Cortex of kidney (tissue), 1 donor: ENCODE measurements around the gene MCM10.

Source experiments
- DNase-seq: peaks from one replicate; lab custom pipeline; 2025; lab: John Stamatoyannopoulos, UW

The MCM10 gene

DNA sequence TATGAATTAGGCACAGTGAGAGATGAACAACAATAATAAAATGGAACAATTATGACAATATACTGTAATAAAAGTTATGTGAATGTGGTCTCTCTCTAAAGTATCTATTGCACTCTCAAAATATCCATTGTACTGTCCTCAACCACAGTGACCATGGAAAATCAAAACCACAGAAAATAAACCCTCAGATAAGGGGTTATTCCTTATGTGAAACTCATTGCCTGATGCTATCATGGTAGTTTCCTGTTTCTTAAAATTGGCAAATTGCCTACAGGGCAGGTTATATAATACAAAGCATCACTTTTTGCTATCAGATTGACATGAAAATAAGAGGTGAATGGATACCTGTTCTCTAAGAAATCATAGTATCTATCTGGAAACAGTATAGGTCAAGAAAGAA is 3.8 kb downstream of the MCM10 start:
- DNase-seq, result no peak

DNA sequence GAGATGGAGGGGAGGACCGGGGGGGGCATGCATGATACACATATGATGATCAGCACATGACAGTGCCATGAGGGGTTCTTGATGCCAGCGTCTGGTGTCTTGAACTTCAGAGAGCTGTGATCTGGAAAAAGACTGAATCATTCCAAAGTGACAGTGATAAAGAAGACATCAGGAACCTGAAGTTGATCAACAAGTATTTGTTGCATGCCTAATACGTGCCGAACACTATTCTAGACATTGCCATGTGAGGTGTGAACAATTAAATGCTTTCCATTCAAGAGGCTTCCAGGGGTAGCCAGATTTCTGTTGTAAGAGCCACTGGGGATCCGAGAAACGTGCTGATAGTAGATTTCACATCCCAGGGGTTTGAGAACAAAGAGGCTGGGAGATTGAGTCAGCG is 6.2 kb downstream of the MCM10 start:
- DNase-seq, result no peak

DNA sequence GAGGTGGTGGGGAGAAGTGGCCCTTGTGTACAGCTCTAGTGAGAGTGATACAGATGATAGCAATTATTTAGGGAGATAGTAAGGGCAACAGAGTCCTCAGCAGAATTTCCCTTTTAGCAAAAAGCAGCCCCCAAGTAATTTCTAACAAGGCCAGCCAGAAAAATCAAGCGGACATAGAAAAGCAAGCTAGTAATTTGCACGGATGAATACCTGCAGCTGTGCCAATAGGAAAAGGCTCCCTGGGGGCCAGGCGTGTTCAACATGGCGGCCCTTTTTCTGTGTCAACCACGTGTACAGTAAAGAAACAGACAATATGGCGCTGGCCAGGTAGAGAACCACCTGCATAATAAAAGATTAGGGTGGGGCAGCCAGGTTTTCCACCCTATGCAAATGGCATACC is 7.4 kb downstream of the MCM10 start:
- DNase-seq, result no peak

DNA sequence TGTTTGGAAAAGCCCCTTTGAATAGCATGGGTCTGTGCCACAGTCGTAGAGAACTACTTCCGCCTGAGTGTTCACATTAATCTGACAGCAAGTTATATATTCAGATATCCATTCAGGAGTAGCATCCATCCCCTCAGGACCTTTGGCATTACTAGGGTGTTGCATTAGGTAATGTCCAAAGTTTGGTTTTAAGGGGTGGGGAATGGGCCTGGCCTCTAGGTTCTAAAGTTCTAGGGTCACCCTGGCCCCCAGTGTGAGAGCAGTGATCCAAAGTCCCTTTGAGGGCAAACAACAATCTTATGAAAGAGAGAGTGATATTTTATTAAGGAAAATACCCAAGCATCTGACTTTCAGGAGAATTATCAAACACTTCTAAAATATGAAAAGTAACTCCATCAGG is 12.3 kb downstream of the MCM10 start:
- DNase-seq, result no peak

DNA sequence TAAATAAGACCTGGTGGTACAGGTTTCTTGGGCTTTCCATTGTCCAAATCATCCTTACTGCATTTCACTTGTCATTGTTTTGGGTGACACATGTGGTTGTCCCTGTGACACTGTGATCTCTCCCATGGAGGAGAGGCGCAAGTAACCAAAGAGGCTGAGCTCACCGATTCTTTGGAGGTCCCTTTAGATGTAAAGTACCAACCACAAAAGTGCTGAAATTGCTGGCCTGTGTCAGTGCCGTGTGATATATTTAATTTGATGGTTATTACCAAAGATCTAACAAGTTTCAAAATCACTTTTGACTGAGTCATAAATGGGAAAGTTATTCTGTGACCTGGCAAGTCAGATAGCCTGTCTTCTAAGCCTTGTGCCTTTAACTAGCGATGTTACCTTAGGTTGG is 19.4 kb downstream of the MCM10 start:
- DNase-seq, result no peak

DNA sequence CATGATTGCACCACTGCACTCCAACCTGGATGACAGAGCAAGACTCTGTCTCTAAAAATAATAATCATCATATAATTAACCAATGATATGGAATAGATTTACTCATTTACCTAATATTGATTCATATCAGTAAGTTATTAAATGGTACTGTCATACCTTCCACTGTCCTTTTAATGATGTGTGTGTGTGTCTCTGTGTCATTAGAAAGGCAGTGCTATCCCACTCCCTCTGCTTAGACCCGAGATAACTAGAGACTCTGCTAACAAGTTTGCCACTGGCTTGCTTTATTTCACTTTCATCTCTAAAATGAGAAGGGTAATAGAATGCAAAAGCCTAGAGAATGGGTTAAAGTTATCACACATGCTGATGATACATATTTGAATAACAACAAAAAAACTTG is 21.1 kb downstream of the MCM10 start:
- no peak for DNase-seq

DNA sequence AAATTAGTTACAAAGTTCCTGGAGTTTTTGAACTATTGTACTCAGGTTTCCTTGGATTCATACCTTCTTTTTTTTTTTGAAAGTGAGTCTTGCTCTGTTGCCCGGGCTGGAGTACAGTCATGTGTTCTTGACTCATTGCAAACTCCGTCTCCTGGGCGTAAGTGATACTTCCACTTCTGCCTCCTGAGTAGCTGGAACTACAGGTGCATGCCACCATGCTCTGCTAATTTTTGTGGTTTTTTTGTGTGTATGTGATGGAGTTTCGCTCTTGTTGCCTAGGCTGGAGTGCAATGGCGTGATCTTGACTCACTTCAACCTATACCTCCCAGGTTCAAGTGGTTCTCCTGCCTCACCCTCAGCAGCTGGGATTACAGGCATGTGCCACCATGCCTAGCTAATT is 22.3 kb downstream of the MCM10 start:
- DNase-seq, result no peak

DNA sequence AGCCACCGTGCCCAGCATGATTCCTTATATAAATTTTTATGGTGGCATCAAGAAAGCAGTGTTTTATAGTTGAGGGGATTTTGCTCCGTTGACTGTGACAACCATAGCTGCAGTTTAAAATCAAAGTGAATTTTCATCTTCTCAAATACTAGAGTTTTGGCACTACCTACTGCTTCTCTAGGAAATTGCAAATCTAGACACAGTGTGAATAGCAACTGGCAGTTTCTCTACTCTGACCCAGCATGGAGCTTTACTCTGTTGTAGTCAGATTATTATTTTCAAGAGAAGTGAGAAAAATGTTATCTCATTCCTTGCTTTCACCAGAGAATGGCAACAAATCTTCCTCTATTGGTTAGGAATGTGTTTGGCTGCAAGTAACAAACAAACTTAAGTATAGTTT is 22.9 kb downstream of the MCM10 start:
- no peak for DNase-seq

DNA sequence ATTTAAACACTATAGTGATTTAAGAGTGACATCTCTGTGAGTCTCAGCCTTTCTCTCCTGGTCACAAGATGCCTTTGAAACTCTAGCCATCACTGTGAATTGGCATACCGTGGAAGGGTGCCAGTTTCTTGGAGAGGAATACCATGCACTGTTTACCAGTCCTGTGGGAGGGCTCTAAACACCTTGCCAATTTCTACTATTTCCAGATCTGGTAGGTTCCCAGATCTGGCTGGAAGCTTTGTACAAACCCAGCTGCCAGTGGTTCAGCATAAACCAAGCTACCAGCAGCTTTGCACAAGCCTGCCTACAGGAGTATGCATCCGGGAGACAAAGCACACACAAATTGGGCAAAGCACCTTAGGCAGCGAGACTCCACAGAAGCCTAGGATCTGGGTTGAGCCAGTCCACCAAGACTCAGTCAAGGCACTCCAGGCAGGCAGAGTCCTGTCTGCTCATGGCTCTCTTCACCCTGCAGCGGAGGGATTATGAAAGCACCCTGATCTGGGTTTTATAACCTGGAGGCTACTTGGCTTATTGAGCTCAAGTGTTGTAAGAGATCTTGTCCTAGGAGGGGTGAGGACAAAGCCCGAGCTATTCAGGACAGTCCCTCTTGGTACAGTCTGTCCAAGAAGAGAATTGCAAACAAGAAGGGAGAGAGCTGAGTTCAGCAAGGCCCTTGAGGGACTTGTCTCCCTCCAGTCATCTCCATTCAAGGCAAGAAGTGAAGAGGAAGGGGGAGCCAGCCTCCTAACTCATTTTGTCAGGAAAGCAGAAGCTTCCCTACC is 23.6 kb downstream of the MCM10 start:
- no peak for DNase-seq

DNA sequence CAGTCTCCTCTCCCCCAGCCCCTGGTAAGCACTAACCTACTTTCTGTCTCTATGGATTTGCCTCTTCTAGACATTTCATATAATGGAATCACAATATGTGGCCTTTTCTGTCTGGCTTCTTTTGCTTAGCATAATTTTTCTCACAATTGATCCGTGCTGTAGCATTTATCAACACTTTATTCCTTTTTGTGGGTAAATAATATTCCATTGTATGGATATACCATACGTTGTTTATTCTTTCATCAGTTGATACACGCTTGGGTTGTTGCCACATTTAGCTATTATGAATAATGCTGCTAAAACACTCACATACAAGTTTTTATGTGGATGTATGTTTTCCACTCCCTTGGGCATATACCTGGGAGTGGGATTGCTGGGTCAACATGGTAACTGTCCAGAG is 25.8 kb downstream of the MCM10 start:
- DNase-seq, result no peak

DNA sequence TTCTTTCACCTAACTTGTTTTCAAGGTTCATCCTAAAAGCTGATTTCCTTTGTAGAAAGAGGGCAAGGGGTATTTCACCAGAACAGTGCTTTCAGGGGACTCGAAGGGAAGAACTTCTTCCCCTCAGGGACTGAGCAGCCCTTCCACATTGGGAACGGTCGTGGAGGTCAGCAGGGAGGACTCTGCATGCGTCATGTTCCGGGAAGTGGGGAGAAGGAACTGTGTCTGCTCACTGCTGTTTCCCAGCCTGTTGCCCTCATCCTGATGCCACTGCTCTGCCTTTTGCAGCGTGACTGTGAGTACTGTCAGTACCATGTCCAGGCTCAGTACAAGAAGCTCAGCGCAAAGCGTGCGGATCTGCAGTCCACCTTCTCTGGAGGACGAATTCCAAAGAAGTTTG is 27.2 kb downstream of the MCM10 start:
- DNase-seq, result no peak

DNA sequence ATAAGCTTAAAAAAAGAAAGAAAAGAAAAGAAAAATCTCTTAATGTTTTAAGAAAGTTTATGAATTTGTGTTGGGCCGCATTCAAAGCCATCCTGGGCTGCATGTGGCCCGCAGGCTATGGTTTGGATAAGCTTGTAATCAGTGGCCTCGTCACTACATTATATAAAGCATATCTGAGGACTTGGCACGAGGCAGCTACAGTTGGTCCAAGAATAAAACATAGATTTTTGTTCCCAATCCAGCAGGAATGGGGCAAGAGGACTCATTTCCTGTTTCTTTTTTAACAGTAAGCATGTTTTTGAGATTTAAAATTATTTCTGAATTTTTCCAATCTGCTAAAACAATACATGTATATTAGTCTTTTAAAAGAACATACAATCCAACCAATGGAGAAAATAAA is 28.6 kb downstream of the MCM10 start:
- DNase-seq, result no peak

DNA sequence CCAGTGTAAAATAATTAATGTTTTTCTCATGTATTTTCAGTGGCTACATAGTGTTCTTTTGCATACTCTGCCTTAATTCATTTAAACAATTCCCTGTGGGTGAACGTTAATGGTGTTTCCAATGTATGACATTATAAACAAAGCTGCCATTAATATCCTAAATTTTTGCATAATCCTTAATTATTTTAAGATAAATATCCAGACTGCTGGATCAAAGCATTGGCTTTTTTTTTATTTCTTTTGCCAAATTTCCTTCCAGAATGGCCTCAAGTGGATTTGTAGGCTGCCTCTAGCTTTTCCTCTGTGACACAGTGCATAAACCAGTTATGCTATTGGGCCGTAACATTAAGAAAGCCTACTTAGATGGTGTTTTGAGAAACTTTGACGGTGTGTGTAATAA is 29.5 kb downstream of the MCM10 start:
- no peak for DNase-seq

DNA sequence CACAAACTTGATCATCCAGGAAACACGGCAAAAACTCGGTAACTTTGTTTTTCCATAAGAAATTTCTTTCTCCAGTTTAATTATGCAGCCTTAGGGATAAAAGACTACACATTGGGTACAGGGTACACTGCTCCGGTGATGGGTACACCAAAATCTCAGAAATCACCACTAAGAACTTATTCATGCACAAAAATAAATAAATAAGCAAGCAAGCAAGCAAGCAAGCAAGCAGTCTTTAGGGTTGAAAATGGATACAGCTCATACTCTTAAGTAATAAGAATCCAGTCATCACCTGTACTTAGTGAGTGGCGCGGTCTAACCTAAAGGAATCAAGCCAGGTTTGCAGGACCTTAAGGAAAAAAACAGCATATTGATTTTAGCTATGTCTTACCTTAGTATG is 30.0 kb downstream of the MCM10 start:
- DNase-seq, result no peak

DNA sequence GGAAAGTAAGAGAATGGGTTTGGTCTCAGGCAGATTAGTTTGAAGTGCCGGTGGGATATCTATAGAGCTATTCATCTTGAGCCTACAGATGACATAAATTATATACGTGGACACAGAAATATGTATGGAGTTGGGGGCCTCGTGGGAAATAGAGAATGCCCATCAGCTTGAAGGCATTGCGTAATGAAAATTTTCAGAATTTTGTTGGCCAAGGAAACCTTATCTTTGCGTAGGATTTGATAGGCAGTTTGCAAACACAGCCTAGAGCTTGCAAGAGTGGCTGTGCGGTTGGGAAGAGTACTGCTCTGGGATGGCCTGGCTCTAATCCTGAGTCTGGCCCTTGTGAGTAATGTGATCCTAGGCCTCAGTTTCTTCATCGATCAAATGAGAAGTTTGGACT is 32.3 kb downstream of the MCM10 start:
- DNase-seq, result no peak

DNA sequence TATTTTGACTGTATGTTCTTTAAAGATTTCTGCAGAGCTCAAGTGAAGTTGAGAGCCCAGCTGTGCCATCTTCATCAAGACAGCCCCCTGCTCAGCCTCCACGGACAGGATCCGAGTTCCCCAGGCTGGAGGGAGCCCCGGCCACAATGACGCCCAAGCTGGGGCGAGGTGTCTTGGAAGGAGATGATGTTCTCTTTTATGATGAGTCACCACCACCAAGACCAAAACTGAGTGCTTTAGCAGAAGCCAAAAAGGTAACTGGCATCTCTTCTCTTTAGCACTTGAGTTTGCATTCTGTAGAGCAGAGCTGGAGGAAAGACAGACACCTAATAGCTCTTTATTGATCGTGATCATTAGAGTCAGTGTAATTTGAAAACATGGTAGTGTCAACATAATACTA is 33.7 kb downstream of the MCM10 start:
- no peak for DNase-seq

DNA sequence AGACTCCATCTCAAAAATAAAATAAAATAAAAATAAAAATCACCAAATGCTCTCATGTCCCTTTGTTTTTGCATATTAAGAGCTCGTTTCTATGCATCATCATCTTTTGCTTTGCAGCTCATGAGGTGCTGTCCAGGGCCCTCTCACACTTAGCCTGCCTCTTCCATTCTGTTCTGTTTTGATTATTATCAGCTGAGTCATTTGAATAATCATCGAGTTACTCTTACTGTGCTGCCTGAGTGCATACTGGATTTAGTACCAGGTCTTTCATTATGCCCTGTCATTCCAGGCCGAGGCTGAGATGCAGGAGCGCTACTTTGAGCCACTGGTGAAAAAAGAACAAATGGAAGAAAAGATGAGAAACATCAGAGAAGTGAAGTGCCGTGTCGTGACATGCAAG is 39.8 kb downstream of the MCM10 start:
- no peak for DNase-seq

DNA sequence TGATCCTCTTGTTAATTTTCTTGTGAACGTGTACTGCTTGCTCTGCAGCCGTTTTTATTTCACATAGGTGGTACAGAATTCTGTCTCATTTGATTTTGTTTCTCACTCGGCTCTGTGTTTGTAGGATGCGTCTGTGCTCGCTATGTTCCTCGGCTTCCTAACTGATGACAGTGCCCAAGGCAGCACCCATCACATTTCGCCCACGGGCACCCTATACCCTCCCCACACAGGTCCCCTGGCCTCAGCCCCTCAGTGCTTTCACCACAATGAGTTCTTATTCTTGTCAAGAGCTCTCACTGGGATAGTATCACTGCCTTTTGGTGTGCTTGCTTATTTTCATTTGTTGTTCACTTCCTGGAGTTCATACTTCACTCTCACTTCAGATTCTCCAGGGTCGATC is 44.7 kb downstream of the MCM10 start:
- no peak for DNase-seq

DNA sequence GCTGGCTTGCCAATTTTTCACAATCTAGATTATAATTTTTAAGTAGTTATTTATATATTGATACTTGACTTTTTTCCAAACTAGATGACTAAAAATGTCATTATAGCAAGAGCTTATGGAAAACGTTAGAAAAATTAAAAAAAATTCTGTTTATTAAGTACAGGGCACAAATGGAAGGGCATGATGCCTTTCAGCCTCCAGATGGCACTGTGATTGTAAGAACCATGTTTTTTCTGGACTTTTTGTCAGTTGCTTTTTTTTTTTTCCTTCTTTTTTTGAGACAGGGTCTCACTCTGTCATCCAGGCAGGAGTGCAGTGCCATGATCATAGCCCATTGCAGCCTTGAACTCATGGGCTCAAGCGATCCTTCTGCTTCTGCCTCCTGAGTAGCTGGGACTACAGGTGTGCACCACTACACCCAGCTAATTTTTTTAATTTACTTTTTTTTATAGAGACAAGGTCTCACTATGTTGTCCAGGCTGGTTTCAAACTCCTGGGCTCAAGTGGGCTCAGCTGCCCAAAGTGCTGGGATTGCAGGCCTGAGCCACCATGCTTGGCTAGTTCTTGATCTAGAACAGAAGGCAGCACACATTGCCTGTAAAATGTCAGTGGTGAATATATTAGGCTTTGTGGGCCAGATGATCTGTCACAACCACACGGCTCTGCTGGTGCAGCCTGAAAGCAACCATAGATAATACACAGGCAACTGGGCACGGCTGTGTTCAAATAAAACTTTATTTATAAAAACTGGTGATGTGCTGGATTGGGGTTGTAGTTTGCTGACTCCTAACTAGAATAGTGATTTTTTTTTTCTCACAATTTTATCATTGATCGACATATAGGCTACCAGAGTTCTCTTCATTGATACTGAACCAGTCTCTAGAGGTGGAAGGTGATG is 45.4 kb downstream of the MCM10 start:
- no peak for DNase-seq

DNA sequence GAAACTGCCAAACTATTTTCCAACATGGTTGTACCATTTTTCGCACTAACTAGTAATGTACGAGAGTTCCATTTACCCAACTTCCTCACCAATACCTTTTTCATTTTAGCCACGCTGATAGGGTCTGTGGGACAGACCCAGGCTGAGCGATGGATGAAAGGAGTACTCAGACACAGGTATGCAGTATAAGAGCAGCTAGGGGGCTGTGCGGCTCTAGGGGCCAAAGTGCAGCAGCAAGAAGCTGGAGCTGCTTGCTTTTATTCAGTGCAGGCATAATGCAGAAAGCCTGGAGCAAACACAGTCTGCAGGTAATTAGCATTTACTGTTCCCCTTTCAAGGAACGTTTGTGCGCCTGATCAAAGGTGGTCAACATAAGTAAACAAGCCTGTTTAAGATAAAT is 51.8 kb downstream of the MCM10 start:
- DNase-seq, result no peak

DNA sequence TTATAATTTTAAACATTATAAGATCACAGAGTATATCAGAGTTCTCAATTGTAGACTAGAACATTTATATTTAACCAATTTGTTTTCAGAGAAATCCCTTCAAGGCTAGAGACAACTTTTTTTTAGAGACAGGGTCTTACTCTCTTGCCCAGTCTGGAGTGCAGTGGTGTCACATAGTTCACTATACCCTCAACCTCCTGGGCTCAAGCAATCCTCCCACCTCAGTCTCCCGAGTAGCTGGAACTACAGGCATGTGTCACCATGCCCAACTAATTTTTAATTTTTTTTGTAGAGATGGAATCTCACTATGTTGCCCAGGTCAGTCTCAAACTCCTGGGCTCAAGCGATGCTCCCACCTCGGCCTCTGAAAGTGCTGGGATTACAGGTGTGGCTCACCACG is 57.5 kb downstream of the MCM10 start:
- DNase-seq, result no peak

DNA sequence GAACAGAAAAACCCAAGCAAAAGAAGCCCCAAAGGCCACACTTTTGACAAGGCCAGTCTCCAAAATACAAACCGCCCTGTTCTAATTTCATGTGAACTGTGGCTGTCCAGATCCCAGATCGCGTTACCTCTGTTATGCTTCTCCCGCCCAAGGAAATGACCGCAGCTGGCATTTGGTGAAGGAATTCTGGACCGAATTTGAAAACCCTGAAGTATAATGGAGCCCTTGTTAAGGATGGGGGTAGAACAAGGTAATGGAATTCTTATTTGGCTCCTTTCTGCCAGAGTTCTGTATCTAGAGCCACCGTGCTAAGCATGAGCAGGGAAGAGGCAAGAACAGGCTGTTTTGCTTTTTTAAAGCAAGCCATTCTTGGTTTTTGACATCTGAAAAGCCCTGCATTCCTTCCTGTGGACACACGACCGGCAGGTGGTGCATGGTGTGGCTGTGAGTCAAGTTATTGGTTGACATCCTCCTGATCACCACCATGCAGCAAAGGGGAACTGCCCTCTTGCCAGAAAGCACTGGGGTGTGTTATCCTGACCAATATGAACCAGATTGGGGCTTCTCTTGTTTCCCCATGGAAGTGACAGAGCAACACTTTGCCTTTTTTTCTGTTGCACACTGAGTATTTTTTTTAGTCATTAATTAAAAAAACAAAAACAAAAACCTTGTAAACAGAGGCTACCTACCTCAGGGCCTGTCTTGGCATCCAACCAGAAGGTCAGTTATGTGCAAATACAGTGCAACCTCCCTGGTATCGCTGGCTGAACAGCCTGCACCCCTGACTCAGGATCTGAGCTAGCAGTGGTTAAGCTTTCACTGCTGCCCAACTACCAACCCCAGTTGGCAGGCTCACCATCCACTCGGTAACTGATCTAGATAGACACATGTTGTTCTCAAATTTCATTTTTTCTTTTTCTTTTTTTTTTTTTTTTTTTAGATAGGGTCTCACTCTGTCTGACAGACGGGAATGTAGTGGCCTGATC is 58.6 kb downstream of the MCM10 start:
- no peak for DNase-seq
